ENCODE measurements around the gene PRAMEF12.
"Not testable (repeated sequence)": the region's sequence is repeated elsewhere in the genome, so short reads cannot be mapped to it uniquely, and the experiment has no call there.

Gene PRAMEF12

GRCh38 chr1:12775443-12775842 lies 1.9 kb downstream of the PRAMEF12 start:
- Histone ChIP-seq H3K27me3 (ENCODE audit: control insufficient read depth, insufficient read depth, low read length) (peaks cover 2% of the 10 kb centered on the region), H3K9ac (ENCODE audit: low read length) (no peak overlapping the region), H3K4me1 (ENCODE audit: control insufficient read depth, insufficient read depth, low read length) (no peaks in the 10 kb centered on the region), H3K27ac (ENCODE audit: low read depth, low read length) (no peak overlapping the region), H3K36me3 (ENCODE audit: control insufficient read depth, insufficient read depth, low read length) (no peaks in the 10 kb centered on the region), H3K4me3 (ENCODE audit: low read length) (no peak overlapping the region)

DNA sequence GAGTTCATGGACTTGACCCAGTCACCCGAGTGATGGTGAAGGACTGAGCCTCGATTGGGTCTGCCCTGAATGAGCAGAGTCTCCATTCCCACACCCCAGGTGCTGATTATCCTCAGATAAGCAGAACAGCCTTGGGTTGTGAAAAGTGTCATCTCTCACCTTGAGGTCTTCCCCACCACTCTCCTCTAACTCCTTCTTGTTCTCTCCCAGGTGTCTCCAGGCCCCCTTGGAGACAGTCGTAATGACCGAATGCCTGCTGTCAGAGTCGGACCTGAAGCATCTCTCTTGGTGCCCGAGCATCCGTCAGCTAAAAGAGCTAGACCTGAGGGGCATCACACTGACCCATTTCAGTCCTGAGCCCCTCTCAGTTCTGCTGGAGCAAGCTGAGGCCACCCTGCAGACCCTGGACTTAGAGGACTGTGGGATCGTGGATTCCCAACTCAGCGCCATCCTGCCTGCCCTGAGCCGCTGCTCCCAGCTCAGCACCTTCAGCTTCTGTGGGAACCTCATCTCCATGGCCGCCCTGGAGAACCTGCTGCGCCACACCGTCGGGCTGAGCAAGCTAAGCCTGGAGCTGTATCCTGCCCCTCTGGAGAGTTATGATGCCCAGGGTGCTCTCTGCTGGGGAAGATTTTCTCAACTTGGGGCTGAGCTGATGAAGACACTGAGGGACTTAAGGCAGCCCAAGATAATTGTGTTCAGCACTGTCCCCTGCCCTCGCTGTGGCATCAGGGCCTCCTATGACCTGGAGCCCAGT lies 3.4 kb downstream of the PRAMEF12 start:
- H3K4me1 ChIP-seq (ENCODE audit: control insufficient read depth, insufficient read depth, low read length): no peaks in the 10 kb centered on the region

DNA sequence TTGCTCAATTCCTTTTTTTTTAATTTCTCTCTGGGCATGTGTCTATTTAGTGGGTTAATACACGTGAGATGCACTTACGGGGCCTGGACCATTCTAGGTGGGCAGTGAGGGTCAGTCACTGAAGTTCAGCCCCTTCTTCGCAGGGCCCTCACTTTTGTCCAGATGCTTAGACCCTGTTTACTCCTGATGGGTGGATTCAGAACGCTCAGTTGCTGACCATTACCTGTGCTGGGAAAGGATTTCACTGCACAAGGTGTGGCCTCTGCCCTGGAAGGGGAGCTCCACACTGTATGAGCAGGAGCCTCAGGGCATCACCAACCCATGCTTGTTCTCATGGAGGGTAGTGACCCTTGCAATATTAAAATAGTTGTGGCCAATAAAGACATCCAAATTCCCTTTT lies 4.5 kb downstream of the PRAMEF12 start:
- Histone ChIP-seq H3K4me3 (ENCODE audit: low read length) (no peak overlapping the region), H3K36me3 (ENCODE audit: control insufficient read depth, insufficient read depth, low read length) (no peaks in the 10 kb centered on the region), H3K9ac (ENCODE audit: low read length) (no peak overlapping the region), H3K4me1 (ENCODE audit: control insufficient read depth, insufficient read depth, low read length) (no peaks in the 10 kb centered on the region), H3K27me3 (ENCODE audit: control insufficient read depth, insufficient read depth, low read length) (peaks cover 2% of the 10 kb centered on the region), H3K27ac (ENCODE audit: low read depth, low read length) (no peak overlapping the region)

More for the DNA sequence above, 3.4 kb downstream of the PRAMEF12 start:
- Histone ChIP-seq H3K4me3 (ENCODE audit: low read length) (no peak overlapping the region), H3K9ac (ENCODE audit: low read length) (no peak overlapping the region), H3K27ac (ENCODE audit: low read depth, low read length) (no peak overlapping the region), H3K36me3 (ENCODE audit: control insufficient read depth, insufficient read depth, low read length) (no peaks in the 10 kb centered on the region), H3K27me3 (ENCODE audit: control insufficient read depth, insufficient read depth, low read length) (peaks cover 2% of the 10 kb centered on the region)

DNA sequence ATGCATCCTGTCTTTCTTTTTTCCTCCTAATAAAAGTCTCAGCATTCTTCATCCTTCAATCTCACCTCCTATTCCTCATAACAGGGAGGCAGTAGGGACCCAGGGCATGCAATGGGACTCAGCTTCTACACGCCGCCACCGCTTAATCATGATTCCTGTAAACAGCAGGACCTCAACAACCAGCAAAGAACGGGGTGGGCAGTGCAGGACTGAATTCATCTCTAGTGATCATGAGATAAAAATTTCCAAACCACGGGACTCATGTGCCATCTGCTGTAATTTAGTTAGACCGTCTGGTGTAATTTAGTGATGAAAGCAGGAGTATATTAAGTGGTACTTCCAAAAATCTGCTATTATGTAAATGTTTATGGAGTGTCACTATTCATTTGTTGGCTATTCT lies 5.4 kb downstream of the PRAMEF12 start:
- Histone ChIP-seq H3K4me1 (ENCODE audit: control insufficient read depth, insufficient read depth, low read length) (no peaks in the 10 kb centered on the region), H3K36me3 (ENCODE audit: control insufficient read depth, insufficient read depth, low read length) (no peaks in the 10 kb centered on the region), H3K4me3 (ENCODE audit: low read length) (no peak overlapping the region), H3K9ac (ENCODE audit: low read length) (no peak overlapping the region), H3K27ac (ENCODE audit: low read depth, low read length) (no peak overlapping the region), H3K27me3 (ENCODE audit: control insufficient read depth, insufficient read depth, low read length) (peaks cover 2% of the 10 kb centered on the region)

- not testable (repeated sequence) for H3K4me3 ChIP-seq (ENCODE audit: low read length); H3K4me1 ChIP-seq (ENCODE audit: control insufficient read depth, insufficient read depth, low read length); H3K9ac ChIP-seq (ENCODE audit: low read length); H3K36me3 ChIP-seq (ENCODE audit: control insufficient read depth, insufficient read depth, low read length); H3K27me3 ChIP-seq (ENCODE audit: control insufficient read depth, insufficient read depth, low read length); H3K27ac ChIP-seq (ENCODE audit: low read depth, low read length)
These were observed 8.0 kb downstream of the PRAMEF12 start for GRCh38 chr1:12781488-12781887.

GRCh38 chr1:12783783-12784182 lies 10.2 kb downstream of the PRAMEF12 start:
- not testable (repeated sequence) for H3K4me1 ChIP-seq (ENCODE audit: control insufficient read depth, insufficient read depth, low read length); H3K27me3 ChIP-seq (ENCODE audit: control insufficient read depth, insufficient read depth, low read length); H3K4me3 ChIP-seq (ENCODE audit: low read length); H3K36me3 ChIP-seq (ENCODE audit: control insufficient read depth, insufficient read depth, low read length); H3K27ac ChIP-seq (ENCODE audit: low read depth, low read length); H3K9ac ChIP-seq (ENCODE audit: low read length)

GRCh38 chr1:12784729-12785128 lies 11.2 kb downstream of the PRAMEF12 start:
- H3K4me3 ChIP-seq (ENCODE audit: low read length); H3K36me3 ChIP-seq (ENCODE audit: control insufficient read depth, insufficient read depth, low read length); H3K9ac ChIP-seq (ENCODE audit: low read length); H3K4me1 ChIP-seq (ENCODE audit: control insufficient read depth, insufficient read depth, low read length); H3K27ac ChIP-seq (ENCODE audit: low read depth, low read length); H3K27me3 ChIP-seq (ENCODE audit: control insufficient read depth, insufficient read depth, low read length): not testable (repeated sequence)

GRCh38 chr1:12791097-12791496 lies 17.6 kb downstream of the PRAMEF12 start, which contains the start of gene PRAMEF1:
TSS of gene PRAMEF1 (plus strand) at chr1:12791397. CDS start at chr1:12793228, 1,831 bp downstream.
- H3K4me3 ChIP-seq (ENCODE audit: low read length); H3K4me1 ChIP-seq (ENCODE audit: control insufficient read depth, insufficient read depth, low read length); H3K9ac ChIP-seq (ENCODE audit: low read length); H3K36me3 ChIP-seq (ENCODE audit: control insufficient read depth, insufficient read depth, low read length); H3K27me3 ChIP-seq (ENCODE audit: control insufficient read depth, insufficient read depth, low read length); H3K27ac ChIP-seq (ENCODE audit: low read depth, low read length): not testable (repeated sequence)

DNA sequence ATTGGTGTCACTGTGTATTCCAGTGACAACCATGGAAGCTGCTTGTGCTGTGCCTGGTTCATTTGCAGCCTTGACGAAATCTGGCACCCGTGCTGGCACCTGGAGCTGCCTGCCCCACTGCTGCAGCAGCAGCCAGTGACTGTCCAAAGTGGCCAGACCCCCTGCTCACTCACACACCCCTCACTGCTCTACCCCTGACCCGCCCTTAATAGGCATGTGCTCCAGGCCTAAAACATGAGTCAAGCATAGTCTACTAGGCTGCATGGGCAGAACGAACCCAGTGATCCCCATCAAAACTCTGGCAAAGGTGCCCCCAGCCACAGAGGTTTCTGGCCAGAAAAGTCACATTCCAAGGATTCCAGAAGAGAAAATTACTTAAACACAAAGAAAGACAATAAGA lies 25.4 kb downstream of the PRAMEF12 start:
- H3K27ac ChIP-seq (ENCODE audit: low read depth, low read length): no peak overlapping the region
- H3K27me3 ChIP-seq (ENCODE audit: control insufficient read depth, insufficient read depth, low read length): no peaks in the 10 kb centered on the region
- no peak overlapping the region for H3K9ac ChIP-seq (ENCODE audit: low read length)
- no peaks in the 10 kb centered on the region for H3K4me1 ChIP-seq (ENCODE audit: control insufficient read depth, insufficient read depth, low read length)
- H3K36me3 ChIP-seq (ENCODE audit: control insufficient read depth, insufficient read depth, low read length): no peaks in the 10 kb centered on the region
- H3K4me3 ChIP-seq (ENCODE audit: low read length): no peak overlapping the region

DNA sequence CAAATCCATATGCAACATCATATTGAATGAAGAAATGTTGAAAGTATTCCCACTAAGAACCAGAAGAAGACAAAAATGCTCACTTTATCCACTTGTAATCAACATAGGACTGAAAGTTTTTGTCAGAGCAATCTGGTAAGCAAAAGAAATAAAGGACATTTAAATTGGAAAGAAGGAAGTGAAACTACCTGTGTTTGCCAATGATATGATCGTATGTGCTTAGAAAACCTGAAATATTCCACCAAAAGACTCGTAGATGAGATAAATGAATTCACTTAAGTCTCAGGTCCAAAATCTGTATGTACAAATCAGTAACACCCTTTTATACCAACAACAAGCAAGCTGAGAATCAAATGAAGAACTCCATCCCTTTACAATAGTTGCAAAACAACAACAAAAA lies 26.2 kb downstream of the PRAMEF12 start:
- Histone ChIP-seq H3K4me3 (ENCODE audit: low read length) (no peak overlapping the region), H3K27me3 (ENCODE audit: control insufficient read depth, insufficient read depth, low read length) (no peaks in the 10 kb centered on the region), H3K36me3 (ENCODE audit: control insufficient read depth, insufficient read depth, low read length) (no peaks in the 10 kb centered on the region), H3K4me1 (ENCODE audit: control insufficient read depth, insufficient read depth, low read length) (no peaks in the 10 kb centered on the region), H3K9ac (ENCODE audit: low read length) (no peak overlapping the region), H3K27ac (ENCODE audit: low read depth, low read length) (no peak overlapping the region)

DNA sequence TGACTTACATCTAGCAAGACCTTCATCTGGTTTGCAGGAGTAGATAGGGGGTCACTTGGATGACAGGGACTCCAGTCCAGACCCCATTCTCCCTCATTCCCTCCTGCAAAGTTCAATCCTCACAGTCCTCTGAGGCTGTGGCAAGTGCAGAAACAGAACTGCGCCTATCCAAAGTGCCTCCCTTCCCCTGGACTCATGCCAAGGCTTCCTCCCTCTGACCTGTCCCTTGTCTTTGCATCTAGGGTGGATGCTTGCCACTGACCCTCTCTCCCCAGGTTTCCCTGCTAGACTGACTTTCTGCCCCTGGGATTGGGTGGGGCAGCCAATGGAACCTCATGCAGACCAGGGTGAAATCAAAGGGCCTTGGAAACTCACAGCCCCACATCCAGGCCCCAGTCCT lies 36.4 kb downstream of the PRAMEF12 start:
- no peaks in the 10 kb centered on the region for H3K27me3 ChIP-seq (ENCODE audit: control insufficient read depth, insufficient read depth, low read length)
- H3K4me1 ChIP-seq (ENCODE audit: control insufficient read depth, insufficient read depth, low read length): no peaks in the 10 kb centered on the region
- no peak overlapping the region for H3K4me3 ChIP-seq (ENCODE audit: low read length)
- no peak overlapping the region for H3K9ac ChIP-seq (ENCODE audit: low read length)
- no peaks in the 10 kb centered on the region for H3K36me3 ChIP-seq (ENCODE audit: control insufficient read depth, insufficient read depth, low read length)
- H3K27ac ChIP-seq (ENCODE audit: low read depth, low read length): no peak overlapping the region

- H3K9ac ChIP-seq (ENCODE audit: low read length): no peak overlapping the region
- no peak overlapping the region for H3K4me3 ChIP-seq (ENCODE audit: low read length)
- H3K36me3 ChIP-seq (ENCODE audit: control insufficient read depth, insufficient read depth, low read length): no peaks in the 10 kb centered on the region
- H3K27me3 ChIP-seq (ENCODE audit: control insufficient read depth, insufficient read depth, low read length): no peaks in the 10 kb centered on the region
- H3K27ac ChIP-seq (ENCODE audit: low read depth, low read length): no peak overlapping the region
- no peaks in the 10 kb centered on the region for H3K4me1 ChIP-seq (ENCODE audit: control insufficient read depth, insufficient read depth, low read length)
These were observed 37.3 kb downstream of the PRAMEF12 start for GRCh38 chr1:12810691-12811408.

DNA sequence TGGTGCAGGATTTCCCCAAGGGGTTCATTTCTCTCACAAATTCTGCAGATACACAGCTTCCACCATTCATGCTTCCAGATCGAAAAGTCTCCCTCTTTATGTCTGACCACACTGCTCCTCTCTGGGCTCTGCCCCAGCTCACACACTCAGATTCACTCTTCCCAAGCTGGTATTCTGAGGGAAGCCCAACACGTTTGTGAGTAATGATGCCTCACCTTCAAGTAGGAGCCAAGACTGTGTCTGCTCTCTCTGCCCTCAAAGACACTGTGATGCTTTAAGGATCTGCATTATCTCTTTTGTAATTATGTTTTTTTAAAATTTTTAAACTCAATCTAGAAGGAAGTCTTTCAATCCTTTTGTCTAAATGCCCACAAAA lies 37.9 kb downstream of the PRAMEF12 start:
- Histone ChIP-seq H3K4me3 (ENCODE audit: low read length) (no peak overlapping the region), H3K9ac (ENCODE audit: low read length) (no peak overlapping the region), H3K36me3 (ENCODE audit: control insufficient read depth, insufficient read depth, low read length) (no peaks in the 10 kb centered on the region), H3K27ac (ENCODE audit: low read depth, low read length) (no peak overlapping the region), H3K4me1 (ENCODE audit: control insufficient read depth, insufficient read depth, low read length) (no peaks in the 10 kb centered on the region), H3K27me3 (ENCODE audit: control insufficient read depth, insufficient read depth, low read length) (no peaks in the 10 kb centered on the region)

All from rectal smooth muscle tissue (tissue), 1 donor.